Measurements from ENCODE around the gene PRKCH. TPM values are rescaled to one million over a fixed set of nuclear protein-coding genes. Genes with fewer than 3 reads are reported as not detected.

The PRKCH gene
- 5.7 TPM for total RNA-seq (2013)
- 1 to 10 TPM; 3.6 to 6.2 (median 5.4) TPM for polyA plus RNA-seq
- 12.5 and 17.1 TPM in 2 replicates for polyA minus RNA-seq
- total RNA-seq: 17.5 to 47.8 (median 23.0) reads per million in 11 experiments

DNA sequence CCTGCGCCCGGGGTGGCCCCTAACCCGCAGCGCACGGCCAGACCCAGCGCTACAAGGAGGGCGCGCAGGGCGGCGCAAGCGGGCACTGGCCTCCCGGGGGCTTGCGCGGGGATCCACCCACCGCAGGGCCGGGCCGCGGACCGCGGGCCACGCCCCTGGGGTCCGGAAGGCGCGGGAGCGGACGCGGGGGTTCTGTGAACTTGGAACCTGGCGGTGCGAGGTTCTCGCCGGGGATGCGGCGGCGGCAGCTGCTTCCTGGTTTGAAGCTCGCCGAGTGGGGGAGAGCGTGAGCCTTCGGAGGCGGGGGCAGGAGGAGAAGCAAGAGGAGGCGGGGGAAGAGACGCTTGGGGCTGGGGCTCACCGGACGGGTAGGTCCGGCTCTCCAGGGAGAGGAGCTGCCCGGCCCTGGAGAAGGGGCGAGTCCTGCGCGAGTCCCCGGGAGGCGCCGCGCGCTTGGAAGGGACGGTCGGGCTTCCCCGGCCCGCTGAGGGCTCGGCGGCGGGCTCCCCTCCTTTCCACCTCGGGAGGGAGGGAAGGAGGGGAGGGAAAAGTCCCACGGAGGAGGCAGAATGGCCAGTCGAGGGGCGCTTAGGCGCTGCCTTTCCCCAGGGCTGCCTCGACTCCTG is at the start of gene PRKCH:
TSS of gene PRKCH (plus strand) at position 195 of the 626 bp plus-strand sequence. CDS start 523 bp downstream, outside the sequence.
- H3K27me3 Mint-ChIP-seq (ENCODE audit: low read depth in 3 of 3): peaks cover 10 to 17% (median 16%) of the 10 kb centered on the region in 3 donors

DNA sequence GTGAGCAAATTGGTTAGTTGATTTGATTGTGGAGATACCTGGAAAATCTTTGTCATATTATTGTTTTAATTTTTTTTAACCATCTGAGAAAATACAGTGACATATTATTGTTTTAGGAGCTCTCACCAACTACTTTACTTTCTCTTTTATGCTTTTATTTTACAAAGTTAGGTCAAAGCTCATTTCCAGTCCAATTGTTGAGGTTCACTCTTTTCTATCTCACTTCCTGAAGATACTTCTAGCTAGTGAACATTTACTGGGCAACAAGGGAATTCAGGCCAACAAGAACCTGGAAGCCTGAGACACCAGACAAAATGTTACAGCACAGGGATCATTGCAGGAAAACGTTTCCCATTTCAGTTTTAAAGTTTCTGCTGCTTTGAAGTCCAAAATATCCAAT is 44.1 kb upstream of the PRKCH start:
- no peaks in the 10 kb centered on the region for H3K79me2 ChIP-seq (ENCODE audit: insufficient read depth, low read length)
- no peaks in the 10 kb centered on the region for H4K20me1 ChIP-seq (ENCODE audit: insufficient read depth, low read length)
- WGBS (ENCODE audit: insufficient coverage): no CpG with 5 or more reads among the region's 1 CpG
- Mint-ChIP-seq H3K9me3 (peaks cover 0 to 12% (median 0%) of the 10 kb centered on the region in 7 donors), H3K36me3 (no peaks in the 10 kb centered on the region), H3K4me3 (no peak overlapping the region), H3K27ac (no peak overlapping the region), H3K27me3 (ENCODE audit: low read depth in 3 of 3) (peaks cover 43 to 67% (median 49%) of the 10 kb centered on the region in 3 donors), H3K4me1 (peaks cover 17% of the 10 kb centered on the region)
- H3K27ac ChIP-seq (ENCODE audit: low read depth in 1 of 2, low read length in 2 of 2): no peak overlapping the region
- H3K9ac ChIP-seq (ENCODE audit: insufficient read depth, low read length, poor library complexity, severe bottlenecking): no peak overlapping the region
- DNase-seq: no peak
- H2AFZ ChIP-seq (ENCODE audit: insufficient read depth, low read depth, low read length, poor library complexity, severe bottlenecking): no peak overlapping the region
- H3K36me3 ChIP-seq (replicated peaks in 1 of 2; ENCODE audit: control insufficient read depth in 1 of 2, insufficient read depth in 2 of 2, low read length in 2 of 2): no peaks in the 10 kb centered on the region
- peaks cover 3 to 9% of the 10 kb centered on the region in 2 donors for H3K9me3 ChIP-seq (replicated peaks in 1 of 2; ENCODE audit: control insufficient read depth in 1 of 2, insufficient read depth in 1 of 2, low read length in 2 of 2)
- no peak overlapping the region for H3K4me3 ChIP-seq (replicated peaks in 1 of 3; ENCODE audit: low read depth in 2 of 3, low read length in 3 of 3)
- intact Hi-C loops (cut with micrococcal nuclease): no loop called here
- H3K4me1 ChIP-seq (ENCODE audit: control insufficient read depth in 1 of 2, insufficient read depth in 2 of 2, low read length in 2 of 2): peaks cover 14 to 15% of the 10 kb centered on the region in 2 donors
- H3K4me2 ChIP-seq (replicated peaks; ENCODE audit: extremely low read depth, low read length, poor library complexity, severe bottlenecking): no peak overlapping the region
- peaks cover 41 to 74% of the 10 kb centered on the region in 2 donors for H3K27me3 ChIP-seq (ENCODE audit: control insufficient read depth in 2 of 2, insufficient read depth in 2 of 2, low read length in 2 of 2)
- TF ChIP-seq, protein P1, sequence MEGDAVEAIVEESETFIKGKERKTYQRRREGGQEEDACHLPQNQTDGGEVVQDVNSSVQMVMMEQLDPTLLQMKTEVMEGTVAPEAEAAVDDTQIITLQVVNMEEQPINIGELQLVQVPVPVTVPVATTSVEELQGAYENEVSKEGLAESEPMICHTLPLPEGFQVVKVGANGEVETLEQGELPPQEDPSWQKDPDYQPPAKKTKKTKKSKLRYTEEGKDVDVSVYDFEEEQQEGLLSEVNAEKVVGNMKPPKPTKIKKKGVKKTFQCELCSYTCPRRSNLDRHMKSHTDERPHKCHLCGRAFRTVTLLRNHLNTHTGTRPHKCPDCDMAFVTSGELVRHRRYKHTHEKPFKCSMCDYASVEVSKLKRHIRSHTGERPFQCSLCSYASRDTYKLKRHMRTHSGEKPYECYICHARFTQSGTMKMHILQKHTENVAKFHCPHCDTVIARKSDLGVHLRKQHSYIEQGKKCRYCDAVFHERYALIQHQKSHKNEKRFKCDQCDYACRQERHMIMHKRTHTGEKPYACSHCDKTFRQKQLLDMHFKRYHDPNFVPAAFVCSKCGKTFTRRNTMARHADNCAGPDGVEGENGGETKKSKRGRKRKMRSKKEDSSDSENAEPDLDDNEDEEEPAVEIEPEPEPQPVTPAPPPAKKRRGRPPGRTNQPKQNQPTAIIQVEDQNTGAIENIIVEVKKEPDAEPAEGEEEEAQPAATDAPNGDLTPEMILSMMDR (IDR thresholded peaks at IDR 0.05): no peak

More for the DNA sequence above, at the start of gene PRKCH:
- Histone ChIP-seq H3K4me2 (replicated peaks; ENCODE audit: extremely low read depth, low read length, poor library complexity, severe bottlenecking) (peak within 1 kb of the TSS; percentile 98), H4K20me1 (ENCODE audit: insufficient read depth, low read length) (no peaks in the 10 kb centered on the region), H3K9me3 (replicated peaks in 1 of 2; ENCODE audit: control insufficient read depth in 1 of 2, insufficient read depth in 1 of 2, low read length in 2 of 2) (no peaks in the 10 kb centered on the region), H3K4me1 (ENCODE audit: control insufficient read depth in 1 of 2, insufficient read depth in 2 of 2, low read length in 2 of 2) (peaks cover 18 to 19% of the 10 kb centered on the region in 2 donors), H3K9ac (ENCODE audit: insufficient read depth, low read length, poor library complexity, severe bottlenecking) (peak within 1 kb of the TSS; percentile 76), H3K4me3 (replicated peaks in 1 of 3; ENCODE audit: low read depth in 2 of 3, low read length in 3 of 3) (peak within 1 kb of the TSS; percentile 66 to 90 (median 73)), H3K27ac (ENCODE audit: low read depth in 1 of 2, low read length in 2 of 2) (peak within 1 kb of the TSS in 1 of 2 donors; percentile 62), H3K36me3 (replicated peaks in 1 of 2; ENCODE audit: control insufficient read depth in 1 of 2, insufficient read depth in 2 of 2, low read length in 2 of 2) (no peaks in the 10 kb centered on the region), H3K79me2 (ENCODE audit: insufficient read depth, low read length) (peaks cover 23% of the 10 kb centered on the region), H3K27me3 (ENCODE audit: control insufficient read depth in 2 of 2, insufficient read depth in 2 of 2, low read length in 2 of 2) (peaks cover 4 to 11% of the 10 kb centered on the region in 2 donors), H2AFZ (ENCODE audit: insufficient read depth, low read depth, low read length, poor library complexity, severe bottlenecking) (peak within 1 kb of the TSS; percentile 98)
- WGBS (ENCODE audit: insufficient coverage): under 1% methylated on average over 51 of the region's 66 CpGs
- peaks cover 23% of the 10 kb centered on the region for H3K4me1 Mint-ChIP-seq
- intact Hi-C loops (cut with micrococcal nuclease): loop anchor here in 1 of 2 donors (5.0 kb wide), 1 partner anchor 116 kb away; no protein-coding TSS in a partner anchor
- peak within 1 kb of the TSS in 1 of 2 donors; percentile 97 for H3K4me3 Mint-ChIP-seq
- TF ChIP-seq, protein P1 (IDR thresholded peaks at IDR 0.05): peak; percentile 34
- peaks cover 0 to 4% (median 0%) of the 10 kb centered on the region in 7 donors for H3K9me3 Mint-ChIP-seq
- H3K36me3 Mint-ChIP-seq: peaks cover 0 to 11% of the 10 kb centered on the region in 2 donors
- peak; percentile 67 to 75 (median 69) for DNase-seq
- H3K27ac Mint-ChIP-seq: peak within 1 kb of the TSS in 4 of 7 donors; percentile 51 to 84 (median 68)

All from CD14-positive monocyte (primary cell).